Central memory CD4-positive, alpha-beta T cell (primary cell): Measurements from ENCODE around the gene MAPKBP1.

Source experiments
- DNase-seq: peaks from one replicate; pipeline ENCODE4 v3.0.0; 2022

The MAPKBP1 gene

DNA sequence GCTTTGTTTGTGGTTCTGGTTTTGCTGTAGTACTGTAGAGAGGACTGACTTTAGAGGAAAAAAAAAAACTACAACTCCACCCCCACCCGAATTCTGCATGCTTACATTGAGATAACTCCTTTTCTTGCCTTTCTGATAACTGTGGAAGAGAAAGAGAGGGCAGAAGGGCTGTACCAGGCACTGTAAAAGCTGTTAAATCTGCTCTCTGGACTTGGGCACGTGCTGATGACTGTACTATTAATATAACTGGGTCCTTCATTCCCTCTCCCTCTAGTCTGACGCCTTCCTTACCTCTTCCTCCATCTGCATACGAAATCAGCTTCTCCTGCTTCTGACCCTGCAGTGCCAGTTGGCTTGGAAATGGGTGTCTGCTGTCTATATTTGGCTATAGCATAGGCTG is 15.0 kb downstream of the MAPKBP1 start:
- DNase-seq, result no peak

DNA sequence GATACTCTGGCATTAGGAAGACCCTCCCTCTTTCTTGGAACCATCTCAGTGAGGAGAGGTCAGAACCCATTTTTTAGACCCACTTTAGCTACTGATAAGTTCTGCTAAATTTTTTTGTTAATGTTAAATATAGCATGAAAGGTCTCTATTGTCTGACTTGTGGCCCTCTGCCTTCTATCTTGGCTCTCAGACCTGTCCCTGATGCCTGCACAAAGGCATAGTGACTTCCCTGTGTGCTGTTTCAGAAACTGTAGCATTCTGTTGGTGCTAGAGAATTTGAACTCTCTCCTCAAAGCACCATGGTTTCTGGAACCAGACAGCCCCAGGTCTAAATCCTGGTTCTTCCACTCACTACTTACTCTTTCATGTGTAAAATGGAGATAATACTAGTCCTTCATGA is 15.4 kb downstream of the MAPKBP1 start:
- DNase-seq, result no peak

DNA sequence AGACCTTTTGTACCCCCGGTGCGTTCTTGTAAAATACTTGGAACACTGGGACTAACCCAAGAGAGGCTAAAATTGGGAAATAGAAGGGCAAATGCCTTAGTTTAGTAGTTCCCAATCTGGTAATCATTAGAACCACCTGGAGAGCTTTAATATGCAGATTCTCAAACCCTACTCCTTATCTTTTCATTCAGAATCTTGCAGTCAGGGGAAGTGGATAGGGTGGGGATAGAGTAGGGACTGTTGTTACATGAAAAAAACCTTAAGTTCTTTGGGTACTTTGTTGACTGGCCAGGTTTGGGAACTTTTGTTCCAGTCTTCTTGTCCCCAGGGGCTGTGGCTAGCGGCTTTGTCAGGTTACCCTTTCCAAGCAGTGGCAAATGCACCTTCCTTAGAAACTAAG is 15.9 kb downstream of the MAPKBP1 start:
- no peak for DNase-seq

DNA sequence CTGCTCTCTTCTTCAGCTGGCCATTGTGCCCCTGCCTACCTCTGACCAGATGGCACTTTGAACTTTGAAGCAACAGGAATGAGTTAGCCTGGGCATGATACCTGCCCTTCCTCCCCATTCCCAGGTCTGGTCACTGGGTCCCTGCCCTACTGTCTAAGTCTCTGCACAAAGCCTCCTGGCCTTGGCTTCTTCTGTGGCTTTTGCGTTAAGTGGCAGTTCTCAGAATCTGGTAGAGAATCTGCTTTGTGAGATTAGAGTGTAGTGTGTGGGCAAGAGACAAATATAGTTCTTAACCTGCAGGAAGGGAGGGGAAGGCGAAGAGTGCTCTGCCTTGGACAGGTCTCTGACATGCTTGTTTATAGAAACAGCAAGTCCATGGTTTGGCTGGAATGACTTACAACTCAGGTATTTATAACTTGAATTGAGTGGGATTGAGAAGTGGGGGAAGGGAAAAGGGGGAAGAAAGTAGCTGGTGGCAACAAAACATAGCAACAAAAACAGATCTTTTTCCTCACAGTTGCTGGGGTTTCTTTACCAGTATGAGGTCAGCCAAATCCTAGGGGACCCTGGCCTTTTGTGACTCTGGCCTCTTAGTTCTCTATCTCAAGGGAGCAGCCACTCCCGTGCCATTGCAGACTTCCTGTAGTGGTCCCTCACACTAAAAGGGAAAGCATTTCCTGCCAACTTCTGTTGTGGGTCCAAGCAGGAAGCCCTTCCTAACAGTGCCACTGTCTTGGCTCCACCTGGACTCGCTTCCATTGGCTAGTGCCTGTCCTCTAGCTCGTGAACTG is 16.7 kb downstream of the MAPKBP1 start:
- DNase-seq, result no peak

DNA sequence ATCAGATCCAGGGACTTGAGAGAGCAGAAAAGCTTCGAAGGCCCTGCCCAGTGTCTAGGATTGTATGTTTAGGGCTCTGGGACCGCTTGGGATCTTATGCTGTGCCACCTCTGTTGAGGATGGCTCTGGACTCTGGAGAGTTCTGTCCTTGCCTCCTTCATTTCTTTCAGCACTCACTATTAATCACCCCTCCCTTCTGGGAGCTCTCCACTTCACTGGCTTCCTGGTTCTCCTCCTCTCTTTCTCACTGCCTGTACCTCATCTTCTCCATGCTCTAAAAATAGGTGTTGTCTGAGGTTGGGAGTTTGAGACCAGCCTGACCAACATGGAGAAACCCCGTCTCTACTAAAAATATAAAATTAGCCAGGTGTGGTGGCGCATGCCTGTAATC is 17.3 kb downstream of the MAPKBP1 start:
- DNase-seq, result no peak

DNA sequence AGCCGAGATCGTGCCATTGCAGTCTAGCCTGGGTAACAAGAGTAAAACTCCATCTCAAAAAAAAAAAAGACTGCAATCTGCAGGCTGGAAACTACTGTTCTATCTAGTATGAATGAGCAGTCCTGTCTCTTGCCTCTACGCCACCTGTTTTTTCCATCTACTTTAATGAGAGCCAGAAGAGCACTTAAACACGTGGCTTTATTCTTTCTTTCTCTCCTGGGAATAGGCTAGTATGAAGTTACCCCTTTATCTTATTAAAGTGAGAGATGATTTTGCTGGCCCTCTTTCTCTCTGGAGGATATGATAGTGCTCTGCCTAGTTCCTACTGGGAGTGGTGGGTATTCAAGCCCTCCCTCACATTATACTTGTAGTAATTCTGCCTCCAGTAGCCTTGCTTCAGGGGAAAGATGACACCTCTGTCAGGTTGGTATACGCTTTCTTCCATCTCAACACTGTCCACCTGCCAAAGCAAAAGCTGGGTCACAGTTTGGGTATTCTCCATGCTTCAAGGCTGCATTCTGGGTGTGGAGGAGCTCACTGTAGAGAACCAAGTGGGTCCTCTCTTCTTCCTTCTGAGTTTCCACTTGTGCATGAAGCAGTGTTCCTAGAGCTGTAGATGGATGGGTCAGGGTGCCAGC is 17.8 kb downstream of the MAPKBP1 start:
- no peak for DNase-seq

DNA sequence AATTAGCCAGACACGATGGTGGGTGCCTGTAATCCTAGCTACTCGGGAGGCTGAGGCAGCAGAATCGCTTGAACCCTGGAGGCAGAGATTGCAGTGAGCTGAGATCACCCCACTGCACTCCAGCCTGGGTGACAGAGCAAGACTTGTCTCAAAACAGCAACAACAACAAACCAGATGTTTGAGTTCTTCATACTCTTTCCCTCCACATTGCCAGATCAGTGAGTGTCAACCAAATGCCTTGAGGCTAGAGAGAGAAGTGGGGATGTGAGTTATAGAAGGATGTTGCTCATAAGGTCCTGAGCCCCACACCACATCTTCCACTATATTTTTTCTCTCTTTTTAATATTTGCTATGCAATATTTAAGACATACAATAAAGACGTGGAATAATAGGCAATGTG is 19.8 kb downstream of the MAPKBP1 start:
- DNase-seq, result no peak

DNA sequence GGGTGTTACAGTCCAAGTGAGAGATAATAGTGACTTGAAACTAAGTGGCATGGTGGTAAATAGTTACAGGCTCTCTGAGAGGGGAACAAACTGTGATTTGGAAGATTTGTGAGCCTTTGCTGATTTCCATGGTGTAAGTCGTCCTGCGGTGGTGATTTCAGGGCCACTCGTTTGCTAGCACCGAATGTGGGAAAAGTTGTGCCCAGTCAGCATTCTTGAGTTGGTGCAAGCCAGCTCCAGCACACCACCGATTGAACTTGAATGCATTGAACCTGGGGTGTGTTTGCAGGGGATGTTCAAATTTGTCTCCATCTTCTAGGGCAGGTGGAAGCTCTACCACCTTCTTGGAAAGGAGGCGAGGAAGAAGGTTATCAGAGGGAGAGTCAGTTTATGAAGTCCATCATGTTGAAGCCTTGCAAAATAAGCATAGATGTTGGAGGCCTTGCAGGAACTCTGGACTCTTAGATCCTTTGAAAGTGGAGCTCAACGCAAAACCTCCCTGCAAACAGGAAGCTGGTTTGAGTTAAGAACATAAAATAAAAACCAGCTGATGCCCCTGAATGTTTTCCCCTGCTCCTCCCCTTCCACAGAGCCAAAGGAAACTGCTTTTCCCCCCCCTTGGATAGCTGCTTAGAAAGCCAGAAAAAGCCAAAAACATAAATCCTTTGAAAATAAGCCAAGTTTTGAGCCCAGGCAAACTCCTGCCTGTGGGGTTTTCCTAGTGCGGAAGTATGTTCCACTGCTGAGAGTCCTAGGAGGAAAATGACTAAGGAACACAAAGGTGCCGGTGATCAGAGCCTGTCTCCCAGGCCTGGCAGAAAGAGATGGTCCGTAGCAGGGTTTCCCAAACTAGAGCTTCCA is 21.9 kb downstream of the MAPKBP1 start:
- DNase-seq, result no peak

DNA sequence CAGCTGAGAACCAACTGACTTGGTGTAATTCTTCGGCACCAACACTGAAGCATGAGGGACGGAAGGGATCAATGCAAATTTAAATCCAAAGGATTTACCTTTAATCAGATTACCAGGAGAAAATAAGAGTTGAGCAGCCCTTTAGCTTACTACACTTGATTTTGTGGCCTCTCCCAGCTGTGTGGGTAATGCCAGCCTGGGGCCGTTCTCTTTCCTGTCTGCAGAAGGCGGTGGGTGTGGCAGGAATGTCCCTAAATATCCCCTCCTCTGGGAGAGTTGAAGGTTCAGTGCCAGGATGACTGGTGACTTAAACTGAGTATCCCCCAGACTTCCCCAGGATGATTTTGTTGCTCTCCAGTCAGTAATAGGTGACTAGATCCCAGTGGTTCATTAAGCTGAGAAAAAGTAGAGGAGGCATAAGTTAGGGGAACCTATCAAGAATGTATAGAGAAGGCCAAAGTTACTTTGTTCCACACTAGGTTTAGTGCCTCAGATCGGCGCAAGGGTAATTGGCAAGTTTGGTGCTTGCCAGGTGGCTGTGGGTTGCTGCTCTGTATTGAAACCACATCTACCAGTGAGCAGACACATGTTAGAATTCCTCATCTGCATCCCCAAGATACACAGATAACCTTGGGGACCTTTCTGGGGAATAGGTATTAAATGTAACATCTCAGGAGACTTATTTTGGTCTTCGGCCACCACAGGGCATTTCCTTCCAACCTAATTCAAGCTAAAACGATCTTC is 23.1 kb downstream of the MAPKBP1 start:
- no peak for DNase-seq

DNA sequence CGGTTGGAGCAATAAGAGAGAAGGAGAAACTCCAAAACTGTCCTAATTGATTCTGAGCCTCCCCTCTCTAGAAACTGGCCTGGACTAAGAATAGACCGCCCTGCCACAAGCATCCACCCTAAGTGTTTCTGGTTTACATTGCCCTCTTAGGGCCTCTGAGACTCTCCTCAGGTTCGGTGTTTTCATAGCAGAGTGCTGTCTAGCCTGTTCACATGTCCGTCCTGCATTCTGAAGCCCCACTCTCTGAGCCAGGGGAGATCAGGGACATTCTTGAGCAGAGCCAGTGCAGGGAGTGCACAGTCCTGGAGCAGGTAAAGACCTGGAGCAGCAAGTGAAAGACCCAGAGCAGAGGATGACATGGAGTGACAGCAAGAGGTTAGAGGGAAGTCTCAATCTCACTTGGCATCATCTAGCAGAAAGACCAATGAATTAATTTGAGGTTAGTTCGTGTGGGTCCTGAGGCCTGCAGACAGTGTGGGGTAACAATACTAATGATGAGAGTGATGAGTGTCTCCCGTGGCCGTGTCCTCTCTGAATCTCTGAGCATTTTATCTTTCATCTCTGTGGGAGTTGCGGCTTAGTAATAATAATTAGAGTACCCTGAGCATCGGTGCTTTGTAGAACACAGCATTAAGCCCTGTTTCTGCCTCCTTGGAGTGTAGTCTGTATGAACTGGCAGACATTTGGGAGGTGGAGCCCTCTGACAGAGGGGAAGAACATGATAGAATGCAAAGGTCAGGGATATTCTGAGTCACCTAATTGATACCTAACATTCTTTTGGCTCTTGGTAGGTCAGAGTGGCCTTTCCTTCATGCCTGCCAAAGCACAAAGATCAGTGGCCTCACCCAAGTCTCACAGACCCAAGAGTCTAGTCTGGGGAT is 24.6 kb downstream of the MAPKBP1 start:
- no peak for DNase-seq

DNA sequence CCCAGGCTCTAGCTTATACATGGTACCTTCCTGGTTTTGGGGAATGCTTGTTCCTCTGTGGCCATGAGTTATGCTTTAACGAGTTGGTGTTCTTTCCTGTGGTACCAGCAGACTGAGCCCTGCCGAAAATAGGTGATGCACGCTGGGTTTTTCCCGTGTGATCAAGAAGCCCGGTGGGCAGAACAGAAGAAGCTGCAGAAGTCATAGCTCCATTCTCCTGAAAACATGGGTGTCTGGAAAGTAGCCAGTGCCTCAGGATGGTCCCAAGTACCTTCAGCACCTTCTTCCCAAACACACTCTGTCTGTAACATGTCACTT is 25.2 kb downstream of the MAPKBP1 start:
- DNase-seq, result no peak

DNA sequence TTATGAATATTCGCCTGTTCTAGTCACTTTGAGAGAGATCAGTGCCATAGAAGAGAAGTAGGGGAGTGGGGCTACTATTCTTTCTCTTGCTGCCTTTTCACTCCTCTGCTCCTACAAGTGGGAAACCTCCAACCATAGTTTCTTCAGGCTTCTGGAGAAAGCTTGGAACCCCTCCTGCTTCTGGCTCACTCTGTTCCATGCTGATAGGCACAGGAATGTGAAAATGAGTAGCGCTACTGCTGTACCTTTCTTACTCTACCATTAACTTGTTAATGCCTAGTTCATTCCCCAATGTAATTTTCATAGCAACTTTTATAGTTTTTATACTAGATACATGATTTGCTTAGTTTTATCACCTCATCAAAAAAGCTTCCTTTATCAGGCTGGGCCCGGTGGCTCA is 26.9 kb downstream of the MAPKBP1 start:
- DNase-seq, result no peak

DNA sequence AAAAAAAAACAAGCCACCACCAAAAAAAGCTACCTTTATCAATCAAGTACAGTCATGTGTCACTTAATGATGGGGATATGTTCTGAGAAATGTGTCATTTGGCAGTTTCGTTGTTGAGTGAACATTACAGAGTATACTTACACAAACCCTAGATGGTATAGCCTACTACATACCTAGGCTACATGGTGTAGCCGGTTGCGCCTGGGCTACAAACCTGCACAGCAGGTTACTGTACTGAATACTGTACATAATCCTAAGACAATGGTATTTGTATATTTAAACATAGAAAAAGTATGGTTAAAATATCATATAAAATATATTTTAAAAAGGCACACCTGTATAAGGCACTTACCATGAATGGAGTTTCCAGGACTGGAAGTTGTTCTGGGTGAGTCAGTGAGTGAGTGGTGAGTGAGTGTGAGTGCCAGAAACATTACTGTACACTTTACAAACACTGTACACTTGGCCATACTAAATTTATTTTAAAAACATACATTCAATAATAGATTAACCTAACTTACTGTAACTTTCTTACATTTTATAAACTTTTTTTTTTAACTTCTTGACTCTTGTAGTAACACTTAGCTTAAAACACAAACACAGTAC is 27.7 kb downstream of the MAPKBP1 start:
- DNase-seq, result no peak

DNA sequence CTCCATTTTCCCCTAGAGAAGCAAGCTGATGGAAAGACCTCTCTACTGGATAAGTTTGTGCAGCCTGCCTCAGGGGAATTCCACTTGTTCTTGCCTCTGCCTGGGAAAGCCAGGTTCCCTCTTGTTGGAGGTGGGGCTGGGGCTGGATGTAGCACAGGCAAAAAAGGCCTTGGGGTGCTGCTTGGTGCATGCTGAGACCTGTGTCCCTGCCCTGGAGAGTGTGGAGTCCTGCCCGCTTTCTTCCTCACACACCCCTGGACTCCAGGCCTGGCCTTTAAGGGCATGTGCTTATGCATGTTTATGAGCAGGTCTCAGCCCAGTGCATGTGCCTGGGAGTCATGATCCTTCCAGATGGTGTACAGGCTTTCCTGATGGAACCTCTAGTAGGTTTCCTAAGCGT is 30.1 kb downstream of the MAPKBP1 start:
- no peak for DNase-seq

DNA sequence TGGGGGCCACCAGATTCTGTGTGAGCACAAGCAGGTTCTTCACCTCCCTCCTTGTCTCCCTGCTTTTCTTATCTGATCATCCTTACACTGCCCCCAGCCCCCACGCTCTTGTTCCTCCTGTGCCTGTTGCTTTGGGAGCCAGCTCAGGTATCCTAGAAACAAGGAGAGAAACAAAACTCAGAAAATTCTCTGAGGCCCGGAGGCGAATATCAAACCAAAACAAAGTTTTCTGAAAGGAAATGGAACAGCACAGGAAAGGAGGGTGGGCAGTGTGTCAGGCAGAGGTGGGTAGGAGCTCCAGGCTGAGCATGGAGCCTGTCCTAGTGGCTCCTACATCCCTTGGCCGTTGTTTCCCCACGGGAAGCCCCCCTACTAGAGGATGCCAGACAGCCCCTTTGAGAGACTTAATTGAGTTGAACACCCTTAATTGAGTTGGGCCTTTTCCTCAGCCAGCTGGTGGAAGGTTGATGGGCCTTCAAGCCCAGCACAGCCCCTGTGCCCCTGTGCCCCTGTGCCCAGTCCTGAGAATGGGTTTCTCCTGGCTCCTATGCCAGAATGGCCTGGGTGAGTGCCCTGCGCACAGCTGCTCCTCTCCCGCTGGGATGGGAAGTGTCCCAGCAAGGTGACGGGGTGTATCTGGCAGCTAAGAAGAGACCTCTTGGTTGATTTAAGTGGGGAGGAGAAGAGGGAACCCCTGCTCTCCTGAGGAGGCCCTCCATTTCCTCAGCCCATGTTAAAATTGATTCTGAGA is 30.8 kb downstream of the MAPKBP1 start:
- DNase-seq, result no peak

DNA sequence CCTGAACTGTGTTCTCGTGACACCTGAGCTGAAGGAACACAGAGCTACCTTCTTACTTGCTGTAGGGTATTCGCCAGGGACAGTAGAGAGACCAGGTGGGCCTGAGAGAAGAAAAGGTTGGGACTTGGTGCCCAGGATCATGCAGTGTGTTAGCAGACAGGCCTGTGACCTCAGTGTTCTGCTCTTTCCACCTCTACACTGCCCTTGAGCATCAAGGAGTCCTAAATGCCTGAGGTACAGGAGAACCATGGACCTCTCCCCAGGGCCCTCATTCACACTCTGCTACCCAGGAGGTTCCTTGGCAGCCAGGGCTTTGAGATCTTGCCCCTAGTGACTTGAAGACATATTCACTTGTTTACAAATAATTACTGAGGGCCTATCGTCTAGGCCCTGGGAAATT is 31.4 kb downstream of the MAPKBP1 start:
- no peak for DNase-seq

DNA sequence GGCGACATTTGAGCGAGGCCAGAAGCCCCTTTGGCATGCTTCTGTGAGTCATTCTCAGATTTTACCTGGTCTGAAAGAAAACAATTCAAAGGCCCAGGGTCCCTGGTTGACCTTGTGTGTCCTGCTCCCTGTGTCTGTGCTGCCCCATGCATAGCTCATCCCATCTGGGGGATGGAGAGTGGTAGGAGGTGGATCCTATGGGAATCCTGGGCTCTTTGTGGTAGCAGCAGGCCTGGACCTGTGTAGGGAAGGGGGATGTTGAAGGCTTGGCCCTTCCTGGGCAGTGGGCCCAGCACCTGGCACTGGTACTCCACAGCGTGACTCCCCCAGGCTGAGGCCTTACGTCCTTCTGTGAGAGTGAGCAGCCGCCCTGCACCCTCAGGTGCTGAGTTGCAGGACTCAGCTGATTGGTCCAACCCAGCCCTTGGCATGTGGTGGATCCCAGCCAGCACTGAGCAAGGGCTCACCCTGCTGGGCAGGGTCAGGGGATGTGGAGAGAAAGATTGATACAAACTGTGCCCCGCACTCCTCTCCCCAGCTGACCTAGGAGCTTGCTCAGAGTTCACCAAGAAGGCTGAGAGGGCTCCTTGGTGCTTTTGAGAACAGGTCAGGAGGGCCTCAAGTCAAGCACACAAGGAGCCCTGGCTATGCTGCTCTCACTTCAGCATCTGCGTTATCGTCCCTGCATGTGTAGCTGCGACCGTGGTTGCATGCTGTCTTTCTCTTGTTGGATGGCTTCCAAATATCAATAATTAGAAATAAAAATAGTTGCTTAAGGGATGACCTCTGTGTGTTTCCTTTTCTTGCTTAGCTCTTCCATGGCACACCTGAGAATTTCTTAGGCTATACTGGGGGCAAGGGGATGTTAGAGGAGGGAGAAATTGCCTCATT is 32.3 kb downstream of the MAPKBP1 start:
- no peak for DNase-seq

DNA sequence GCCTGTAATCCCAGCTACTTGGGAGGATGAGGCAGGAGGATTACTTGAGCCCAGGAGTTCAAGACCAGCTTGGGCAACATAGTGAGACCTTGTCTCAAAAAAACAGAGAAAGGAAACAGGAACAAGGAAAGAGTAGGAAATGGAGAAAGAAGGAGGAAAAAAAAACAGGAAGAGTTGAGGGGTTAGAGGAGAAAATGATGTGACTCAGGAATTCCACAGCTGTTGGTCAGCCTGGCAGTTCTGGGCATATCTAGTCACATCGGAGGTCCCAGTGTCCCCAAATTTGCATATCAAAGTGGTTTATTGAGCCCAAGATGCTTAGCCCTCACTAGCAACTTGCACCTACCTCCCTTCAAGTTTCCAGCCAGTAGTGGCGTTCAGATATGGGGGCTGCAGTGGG is 34.8 kb downstream of the MAPKBP1 start:
- no peak for DNase-seq

DNA sequence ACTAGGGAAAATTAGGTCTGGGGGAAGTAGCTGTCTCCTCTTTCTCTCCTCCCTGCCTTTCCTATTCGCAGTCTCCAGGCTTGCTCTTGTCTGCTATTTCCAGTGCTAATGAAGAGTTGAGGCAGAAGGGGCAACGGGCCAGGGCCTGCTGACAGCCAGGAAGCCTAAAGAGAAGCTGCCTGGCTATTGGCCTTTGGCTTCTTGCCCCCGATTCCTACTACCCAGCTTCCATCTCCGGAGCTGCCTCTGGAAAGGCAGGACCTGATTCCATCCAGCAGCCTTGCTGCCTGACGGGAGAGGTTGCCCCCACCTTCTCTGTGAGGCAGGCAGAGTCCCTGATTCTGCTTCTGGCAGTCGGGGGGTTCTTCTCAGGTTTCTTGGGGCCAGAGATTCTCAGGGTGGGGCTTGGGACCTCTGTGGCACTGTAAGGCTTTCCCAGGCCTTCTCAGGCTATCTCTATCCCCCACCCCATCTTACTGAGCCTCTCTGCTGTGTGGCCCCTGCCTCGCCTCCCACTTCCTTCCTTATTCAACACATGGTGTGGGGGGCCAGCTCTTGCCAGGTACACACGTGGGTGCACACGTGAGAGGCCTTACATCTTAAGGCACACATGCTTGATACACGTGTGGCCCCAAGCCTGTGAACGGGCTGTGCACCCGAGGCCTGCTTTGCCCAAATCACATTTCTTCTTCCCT is 35.4 kb downstream of the MAPKBP1 start:
- DNase-seq, result no peak
